D721Med (cell line): ENCODE measurements around the gene PSD.

Source experiments
- DNase-seq: peaks from one replicate; pipeline ENCODE4 v3.0.0; 2011; ENCODE audit warnings: low spot score; ENCODE audit not compliant: insufficient read length
- FAIRE-seq: peaks from 2 replicates; lab custom pipeline; 2011; peaks lifted over from hg19 to GRCh38; lab: Jason Lieb, UNC
- CTCF ChIP-seq: IDR thresholded peaks from 2 replicates; pipeline ENCODE4 v1.5.1; 2012; ENCODE audit warnings: mild to moderate bottlenecking, control low read depth; ENCODE audit not compliant: insufficient read depth; ENCODE audit errors: missing control alignments

The PSD gene

GRCh38 chr10:102420181-102420713, 1.7 kb upstream of the PSD start:
- DNase-seq (no peak), FAIRE-seq (no peak)
- TF ChIP-seq CTCF, result no peak

GRCh38 chr10:102419269-102420180, 940 bp upstream of the PSD start:
- FAIRE-seq (no peak), DNase-seq (no peak)
- no peak for TF ChIP-seq CTCF

GRCh38 chr10:102416695-102417094, 1.9 kb downstream of the PSD start:
- no peak for FAIRE-seq
- no peak for TF ChIP-seq CTCF
- DNase-seq, result no peak

- no peak for DNase-seq
- FAIRE-seq, result no peak
- no peak for TF ChIP-seq CTCF
Observed at GRCh38 chr10:102416283-102416682, 2.3 kb downstream of the PSD start.

- TF ChIP-seq CTCF, result no peak
- no peak for FAIRE-seq
Observed at GRCh38 chr10:102414749-102415148, 3.8 kb downstream of the PSD start.

GRCh38 chr10:102413806-102414561, 4.6 kb downstream of the PSD start:
- TF ChIP-seq CTCF, result no peak
- DNase-seq (peak; percentile 75), FAIRE-seq (no peak)

More at GRCh38 chr10:102414749-102415148, 3.8 kb downstream of the PSD start:
- no peak for DNase-seq
